GM12878 (cell line): Measurements from ENCODE around the gene COG1. TPM values are rescaled to one million over a fixed set of nuclear protein-coding genes. Genes with fewer than 3 reads are reported as not detected.

Experiments
- ATAC-seq: fragments of 200-7000 bp; cut with Tn5 transposase; 3 replicates; pipeline ENCODE4 v1.9.1; 2020; ENCODE audit warnings: mild to moderate bottlenecking, moderate library complexity
- BruUV-seq: library from RNA; stranded (reverse); fragments of 400-500 nt; replicated peaks from 2 replicates; lab custom pipeline; 2021; lab: Mats Ljungman, UMichigan
- CTCF ChIA-PET: fragments of 300-600 bp; sonication (Branson Sonifier 250); formaldehyde crosslinking; extraction: SDS; loops from one replicate; lab custom pipeline; 2021; ENCODE audit warnings: inconsistent platforms; lab: Yijun Ruan, JAX
- POLR2A ChIA-PET: fragments of 350-600 bp; formaldehyde crosslinking; extraction: SDS; loops from one replicate; lab custom pipeline; 2021; ENCODE audit warnings: inconsistent platforms; lab: Charles Lee
- RAD21 ChIA-PET: fragments of 300-600 bp; sonication (Branson Sonifier 250); formaldehyde crosslinking; loops from one replicate; lab custom pipeline; 2023; ENCODE audit warnings: antibody characterized with exemption; ENCODE audit not compliant: unreplicated experiment; lab: Charles Lee
- SMC1A ChIA-PET: fragments of 300-600 bp; sonication (Branson Sonifier 250); formaldehyde crosslinking; loops from one replicate; lab custom pipeline; 2023; ENCODE audit not compliant: unreplicated experiment, uncharacterized antibody; lab: Charles Lee
- DNase-seq: peaks from one replicate; pipeline ENCODE4 v3.0.0-alpha.2; 2011; ENCODE audit warnings: low read depth, low spot score
- FAIRE-seq: peaks from 3 replicates; lab custom pipeline; 2011; peaks lifted over from hg19 to GRCh38; lab: Jason Lieb, UNC
- H2AFZ ChIP-seq: 2 replicates; pipeline ENCODE4 v1.6.0; 2011; ENCODE audit warnings: low read depth, low read length, control low read depth; ENCODE audit not compliant: control insufficient read depth
- H3K27ac ChIP-seq: 2 replicates; pipeline ENCODE4 v1.5.1; 2011; ENCODE audit warnings: control low read depth; ENCODE audit not compliant: control insufficient read depth, insufficient read depth
- H3K27me3 ChIP-seq, 2 experiments: replicated peaks in 1 of 2; 2 replicates each; pipeline versions ENCODE4 v1.6.0 to v1.6.1; 2011; ENCODE audit warnings: low read length in 1 of 2; ENCODE audit not compliant: control insufficient read depth in 2 of 2, insufficient read depth in 2 of 2
- H3K36me3 ChIP-seq, 2 experiments: 2 replicates each; pipeline ENCODE4 v1.5.1; 2011; ENCODE audit warnings: low read length in 1 of 2; ENCODE audit not compliant: control insufficient read depth in 2 of 2, insufficient read depth in 2 of 2
- H3K4me1 ChIP-seq: 2 replicates; pipeline ENCODE4 v1.6.1; 2011; ENCODE audit warnings: mild to moderate bottlenecking, low read length, moderate library complexity, mixed read lengths; ENCODE audit not compliant: control insufficient read depth, insufficient read depth
- H3K4me2 ChIP-seq: 2 replicates; pipeline ENCODE4 v1.6.0; 2011; ENCODE audit warnings: control low read depth; ENCODE audit not compliant: control insufficient read depth, insufficient read depth
- H3K4me3 ChIP-seq: fragments of 200-600 bp; sonication (generic); 2 replicates; pipeline ENCODE4 v1.5.1; 2016
- H3K79me2 ChIP-seq: 2 replicates; pipeline ENCODE4 v1.6.0; 2011; ENCODE audit warnings: low read length; ENCODE audit not compliant: control insufficient read depth, insufficient read depth
- H3K9ac ChIP-seq: 2 replicates; pipeline ENCODE4 v1.8.0; 2011; ENCODE audit warnings: low read length, control low read depth, mixed read lengths; ENCODE audit not compliant: control insufficient read depth, insufficient read depth
- H3K9me3 ChIP-seq: replicated peaks from 3 replicates; pipeline ENCODE4 v1.5.1; 2011; ENCODE audit warnings: mild to moderate bottlenecking, low read length; ENCODE audit not compliant: control insufficient read depth, insufficient read depth
- H4K20me1 ChIP-seq: 2 replicates; pipeline ENCODE4 v1.6.0; 2011; ENCODE audit not compliant: control insufficient read depth, insufficient read depth
- HCFC1 ChIP-seq: fragments of 150-350 bp; IDR thresholded peaks from 2 replicates; pipeline ENCODE4 v1.6.1; 2014; ENCODE audit warnings: low read length
- HDAC6 ChIP-seq: fragments of 200-600 bp; sonication (generic); IDR thresholded peaks from one replicate; pipeline ENCODE4 v1.8.0; 2017; ENCODE audit warnings: antibody characterized with exemption; ENCODE audit not compliant: unreplicated experiment
- IKZF1 ChIP-seq: fragments of 450-650 bp; conservative IDR thresholded peaks from 2 replicates; pipeline ENCODE4 v1.6.1; 2017; ENCODE audit warnings: antibody characterized with exemption, mild to moderate bottlenecking
- KAT2A ChIP-seq: conservative IDR thresholded peaks from 2 replicates; pipeline ENCODE4 v1.6.1; 2011; ENCODE audit warnings: low read depth, low read length; ENCODE audit not compliant: control insufficient read depth
- NBN ChIP-seq: fragments of 450-650 bp; IDR thresholded peaks from 2 replicates; pipeline ENCODE4 v1.6.1; 2016
- SMAD1 ChIP-seq: fragments of 450-650 bp; IDR thresholded peaks from 2 replicates; pipeline ENCODE4 v1.6.1; 2018; ENCODE audit warnings: mild to moderate bottlenecking, low read depth; ENCODE audit not compliant: partially characterized antibody
- SMC3 ChIP-seq: IDR thresholded peaks from 2 replicates; pipeline ENCODE4 v1.6.1; 2011; ENCODE audit warnings: low read length, improper control_type of control experiment, borderline replicate concordance
- TCF12 ChIP-seq: IDR thresholded peaks from 2 replicates; pipeline ENCODE4 v1.6.1; 2011; ENCODE audit warnings: low read depth, mild to moderate bottlenecking, low read length
- ZNF207 ChIP-seq: fragments of 450-650 bp; IDR thresholded peaks from 2 replicates; pipeline ENCODE4 v1.6.1; 2014; ENCODE audit warnings: antibody characterized with exemption, mild to moderate bottlenecking, borderline replicate concordance
- ZNF217 ChIP-seq: fragments of 450-650 bp; IDR thresholded peaks from 2 replicates; pipeline ENCODE4 v1.6.1; 2017; ENCODE audit warnings: antibody characterized with exemption, mild to moderate bottlenecking
- WGBS: methylation state at CpG from one replicate; pipeline ENCODE4 v1.1.6; 2016; ENCODE audit warnings: low lambda C conversion rate; ENCODE audit not compliant: insufficient replicate concordance, insufficient coverage; ENCODE audit errors: missing lambda C conversion rate; 5-methylcytosine and 5-hydroxymethylcytosine counted together
- in situ Hi-C: fragments of 300-500 bp; cut with MboI; formaldehyde crosslinking; loops from 9 replicates; pipeline ENCODE4 v1.14.3; 2018; ENCODE audit warnings: mixed read lengths
- intact Hi-C: fragments of 100-400 bp; cut with micrococcal nuclease; formaldehyde crosslinking; loops from one replicate; pipeline ENCODE4 v1.14.2; 2022; ENCODE audit not compliant: unreplicated experiment
- polyA plus RNA-seq, 11 experiments: library from polyadenylated mRNA; depleted of rRNA in 4 of 11; unstranded in 6 of 11; stranded (reverse) in 5 of 11; fragments of >200 nt; fragmentation: Nextera tagmentation in 4 of 11; fragmentation: Illumina TruSeq in 1 of 11; extraction: Ambion mirVana in 4 of 11; extraction: Trizol in 1 of 11; gene quantifications; 1 replicate in 1 of 11; 2 replicates in 10 of 11; pipeline versions ENCODE4 v1.2.1 to v1.2.3, GENCODE V29; 2011 to 2016; ENCODE audit warnings: inconsistent platforms in 2 of 11, missing spikeins in 2 of 11, low read depth in 1 of 11
- total RNA-seq, 4 experiments: library from RNA; depleted of rRNA in 3 of 4; stranded (reverse); fragments of >200 nt in 3 of 4; fragmentation: Illumina TruSeq in 1 of 4; extraction: Trizol in 1 of 4; gene quantifications; 2 replicates each; pipeline versions ENCODE4 v1.2.1 to v1.2.3, GENCODE V29; 2013 to 2021
- TF ChIP-seq, protein P1 (sequence below): IDR thresholded peaks from 2 replicates; pipeline ENCODE4 v1.6.1; 2011; ENCODE audit warnings: mild to moderate bottlenecking, low read depth, low read length, moderate library complexity; ENCODE audit not compliant: insufficient replicate concordance

COG1 gene
- total and polyA plus RNA-seq, 10 of the 15 experiments (the other 5 are each of a cell fraction or from before 2014, with no cell fraction given) = 10.5 to 24.1 (median 18.1) TPM

- Histone ChIP-seq H3K4me1 (no peaks in the 10 kb centered on the region), H3K79me2 (peaks cover 16% of the 10 kb centered on the region), H3K4me3 (no peak overlapping the region), H2AFZ (no peak overlapping the region), H3K9ac (no peak overlapping the region), H3K27me3 (no peaks in the 10 kb centered on the region), H3K9me3 (no peaks in the 10 kb centered on the region), H3K4me2 (no peak overlapping the region), H4K20me1 (no peaks in the 10 kb centered on the region; the same call in 1 of the 2 replicates), H3K27ac (no peak overlapping the region), H3K36me3 (peaks cover 9 to 15% of the 10 kb centered on the region in 2 experiments; a peak in 3 of 4 replicates)
- in situ Hi-C loops = no loop called here
- CTCF ChIA-PET = interaction anchor here (0.8 to 1.7 kb wide), 4 partner anchors 31 to 640 kb away, joined by 3 to 6 read pairs (median 4); no protein-coding TSS in a partner anchor
- SMC1A ChIA-PET = interaction anchor here (0.9 to 1.7 kb wide), 4 partner anchors 11 to 470 kb away, joined by 3 to 6 read pairs (median 3); no protein-coding TSS in a partner anchor
- intact Hi-C loops = no loop called here
- no TSS peak for BruUV-seq
- DNase-seq (no peak), ATAC-seq (no peak), FAIRE-seq (no peak)
- TF ChIP-seq IKZF1 (no peak), HDAC6 (no peak), NBN (no peak), KAT2A (no peak), HCFC1 (no peak), SMC3 (no peak), TCF12 (no peak), ZNF217 (no peak), ZNF207 (no peak), SMAD1 (no peak)
- TF ChIP-seq, protein P1, sequence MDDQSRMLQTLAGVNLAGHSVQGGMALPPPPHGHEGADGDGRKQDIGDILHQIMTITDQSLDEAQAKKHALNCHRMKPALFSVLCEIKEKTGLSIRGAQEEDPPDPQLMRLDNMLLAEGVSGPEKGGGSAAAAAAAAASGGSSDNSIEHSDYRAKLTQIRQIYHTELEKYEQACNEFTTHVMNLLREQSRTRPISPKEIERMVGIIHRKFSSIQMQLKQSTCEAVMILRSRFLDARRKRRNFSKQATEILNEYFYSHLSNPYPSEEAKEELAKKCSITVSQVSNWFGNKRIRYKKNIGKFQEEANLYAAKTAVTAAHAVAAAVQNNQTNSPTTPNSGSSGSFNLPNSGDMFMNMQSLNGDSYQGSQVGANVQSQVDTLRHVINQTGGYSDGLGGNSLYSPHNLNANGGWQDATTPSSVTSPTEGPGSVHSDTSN = no peak
- 91% methylated on average over 13 of the region's 13 CpGs for WGBS
- RAD21 ChIA-PET = interaction anchor here (1.9 kb wide), 1 partner anchor 470 kb away, joined by 7 read pairs; no protein-coding TSS in a partner anchor
- POLR2A ChIA-PET = interaction anchor here (1.1 to 1.3 kb wide), 3 partner anchors 11 to 40 kb away, joined by 3 to 4 read pairs (median 3); no protein-coding TSS in a partner anchor
Measured at GRCh38 chr17:73196500-73196899, 3.6 kb downstream of the COG1 start.
